Large intestine (tissue), 3 donors: ENCODE measurements around the gene CACNA1D. TPM values are rescaled to one million over a fixed set of nuclear protein-coding genes. Genes with fewer than 3 reads are reported as not detected.

Experiments used
- DNase-seq, 2 donors: peaks; one replicate each; pipeline versions ENCODE4 v3.0.0 to v3.0.0-alpha.2; 2013
- H3K27ac ChIP-seq: one replicate; pipeline ENCODE4 v1.5.1; 2013; ENCODE audit warnings: low read length
- H3K27me3 ChIP-seq: 2 replicates; pipeline ENCODE4 v1.6.1; 2013; ENCODE audit warnings: low read length; ENCODE audit not compliant: control insufficient read depth, insufficient read depth
- H3K36me3 ChIP-seq: 2 replicates; pipeline ENCODE4 v1.6.1; 2013; ENCODE audit warnings: low read length; ENCODE audit not compliant: control insufficient read depth, insufficient read depth
- H3K4me1 ChIP-seq: one replicate; pipeline ENCODE4 v1.6.1; 2013; ENCODE audit warnings: low read length; ENCODE audit not compliant: control insufficient read depth, insufficient read depth
- H3K4me3 ChIP-seq: one replicate; pipeline ENCODE4 v1.5.1; 2013; ENCODE audit warnings: low read length
- H3K9me3 ChIP-seq: one replicate; pipeline ENCODE4 v1.6.1; 2013; ENCODE audit warnings: mild to moderate bottlenecking, low read depth, low read length, moderate library complexity; ENCODE audit not compliant: control insufficient read depth
- WGBS: methylation state at CpG from one replicate; pipeline ENCODE4 v1.1.5; 2013; ENCODE audit warnings: low lambda C conversion rate; ENCODE audit not compliant: insufficient coverage; 5-methylcytosine and 5-hydroxymethylcytosine counted together
- polyA plus RNA-seq: library from polyadenylated mRNA; unstranded; fragments of 120-200 nt; gene quantifications from one replicate; pipeline ENCODE4 v1.2.1, GENCODE V29; 2013

CACNA1D gene
- polyA plus RNA-seq, 1 donor: 58.2 TPM

- peaks cover 6% of the 10 kb centered on the region for H3K4me1 ChIP-seq
- no peaks in the 10 kb centered on the region for H3K9me3 ChIP-seq
- H3K27me3 ChIP-seq: peaks cover 8% of the 10 kb centered on the region
- no CpG with 5 or more reads among the region's 5 CpGs for WGBS
- no peak for DNase-seq
- H3K27ac ChIP-seq: no peak overlapping the region
- H3K4me3 ChIP-seq: no peak overlapping the region
- H3K36me3 ChIP-seq: no peaks in the 10 kb centered on the region
These were observed 356.5 kb downstream of the CACNA1D start for GRCh38 chr3:53850895-53851294.

GRCh38 chr3:53856964-53857363, 362.6 kb downstream of the CACNA1D start:
- Histone ChIP-seq H3K4me1 (no peaks in the 10 kb centered on the region), H3K27ac (no peak overlapping the region), H3K4me3 (no peak overlapping the region), H3K36me3 (peaks cover 26% of the 10 kb centered on the region), H3K9me3 (no peaks in the 10 kb centered on the region), H3K27me3 (no peaks in the 10 kb centered on the region)
- no peak for DNase-seq
- WGBS: 100% methylated on average over 2 of the region's 7 CpGs

- Histone ChIP-seq H3K27me3 (no peaks in the 10 kb centered on the region), H3K4me1 (no peaks in the 10 kb centered on the region), H3K27ac (no peak overlapping the region), H3K9me3 (no peaks in the 10 kb centered on the region), H3K4me3 (no peak overlapping the region), H3K36me3 (peaks cover 32% of the 10 kb centered on the region)
- WGBS: no CpG with 5 or more reads among the region's 7 CpGs
- DNase-seq: no peak
These were observed 363.8 kb downstream of the CACNA1D start for GRCh38 chr3:53858096-53858741.

GRCh38 chr3:53859178-53859577, 364.8 kb downstream of the CACNA1D start:
- Histone ChIP-seq H3K36me3 (peaks cover 41% of the 10 kb centered on the region), H3K4me3 (no peak overlapping the region), H3K4me1 (no peaks in the 10 kb centered on the region), H3K27ac (no peak overlapping the region), H3K9me3 (no peaks in the 10 kb centered on the region), H3K27me3 (no peaks in the 10 kb centered on the region)
- no CpG with 5 or more reads among the region's 6 CpGs for WGBS
- DNase-seq: no peak

GRCh38 chr3:53860196-53860595, 365.8 kb downstream of the CACNA1D start:
- Histone ChIP-seq H3K36me3 (peaks cover 50% of the 10 kb centered on the region), H3K27ac (no peak overlapping the region), H3K4me1 (no peaks in the 10 kb centered on the region), H3K4me3 (no peak overlapping the region), H3K27me3 (no peaks in the 10 kb centered on the region), H3K9me3 (no peaks in the 10 kb centered on the region)
- DNase-seq: no peak
- WGBS: 100% methylated on average over 1 of the region's 4 CpGs

GRCh38 chr3:53862241-53862640, 367.8 kb downstream of the CACNA1D start:
- H3K9me3 ChIP-seq: no peaks in the 10 kb centered on the region
- H3K27ac ChIP-seq: no peak overlapping the region
- no peak overlapping the region for H3K4me3 ChIP-seq
- H3K27me3 ChIP-seq: no peaks in the 10 kb centered on the region
- no peak for DNase-seq
- H3K4me1 ChIP-seq: no peaks in the 10 kb centered on the region
- 100% methylated on average over 1 of the region's 3 CpGs for WGBS
- H3K36me3 ChIP-seq: peaks cover 57% of the 10 kb centered on the region

- Histone ChIP-seq H3K4me1 (no peaks in the 10 kb centered on the region), H3K9me3 (no peaks in the 10 kb centered on the region), H3K36me3 (peaks cover 64% of the 10 kb centered on the region), H3K4me3 (no peak overlapping the region), H3K27me3 (no peaks in the 10 kb centered on the region), H3K27ac (no peak overlapping the region)
- WGBS: 50% methylated on average over 1 of the region's 1 CpG
- DNase-seq: no peak
These were observed 368.7 kb downstream of the CACNA1D start for GRCh38 chr3:53863145-53863544.

Other genes starting within 250 kb of the CACNA1D start
- 187 TPM for gene TKT, start 238.6 kb upstream of the CACNA1D start, polyA plus RNA-seq
- gene DCP1A, start 147.1 kb upstream of the CACNA1D start, polyA plus RNA-seq: 22.7 TPM